Natural killer cell (primary cell): ENCODE data around the gene MIOX. TPM values are rescaled to one million over a fixed set of nuclear protein-coding genes. Genes with fewer than 3 reads are reported as not detected.

Experiments used
- ATAC-seq, 3 donors: fragments of 150-1000 bp in 2 of 3; fragments of 200-7000 bp in 1 of 3; cut with Tn5 transposase; 1 replicate in 1 of 3; 2 replicates in 2 of 3; pipeline ENCODE4 v1.10.0; 2021; ENCODE audit warnings: mild to moderate bottlenecking in 2 of 3, moderate library complexity in 2 of 3
- DNase-seq, 2 donors: peaks; one replicate each; pipeline versions ENCODE4 v3.0.0 to v3.0.0-alpha.2; 2013 to 2021; ENCODE audit warnings: mixed read lengths in 1 of 2
- H3K27ac ChIP-seq: one replicate; pipeline ENCODE4 v1.5.1; 2013; ENCODE audit warnings: mild to moderate bottlenecking, low read length
- H3K27me3 ChIP-seq: one replicate; pipeline ENCODE4 v1.6.1; 2013; ENCODE audit warnings: low read length; ENCODE audit not compliant: control insufficient read depth, insufficient read depth
- H3K36me3 ChIP-seq: one replicate; pipeline ENCODE4 v1.6.1; 2013; ENCODE audit warnings: low read length; ENCODE audit not compliant: control insufficient read depth, insufficient read depth
- H3K4me1 ChIP-seq: one replicate; pipeline ENCODE4 v1.6.1; 2013; ENCODE audit warnings: low read length; ENCODE audit not compliant: control insufficient read depth, insufficient read depth
- H3K4me3 ChIP-seq: one replicate; pipeline ENCODE4 v1.5.1; 2013; ENCODE audit warnings: low read length
- H3K9me3 ChIP-seq: one replicate; pipeline ENCODE4 v1.6.1; 2013; ENCODE audit warnings: low read length; ENCODE audit not compliant: control insufficient read depth, insufficient read depth
- H3K27ac Mint-ChIP-seq, 2 donors: one replicate each; pipeline ENCODE4 v1.8.0; 2022; ENCODE audit warnings: mild to moderate bottlenecking in 2 of 2, mixed read lengths in 2 of 2, moderate library complexity in 1 of 2
- H3K27me3 Mint-ChIP-seq, 2 donors: one replicate each; pipeline ENCODE4 v1.8.0; 2022; ENCODE audit warnings: low read depth in 2 of 2, mixed read lengths in 2 of 2
- H3K36me3 Mint-ChIP-seq: one replicate; pipeline ENCODE4 v1.8.0; 2022; ENCODE audit warnings: mixed read lengths
- H3K4me1 Mint-ChIP-seq, 2 donors: one replicate each; pipeline ENCODE4 v1.8.0; 2022; ENCODE audit warnings: mixed read lengths in 2 of 2
- H3K4me3 Mint-ChIP-seq: one replicate; pipeline ENCODE4 v1.8.0; 2022; ENCODE audit warnings: mild to moderate bottlenecking, moderate library complexity, mixed read lengths
- H3K9me3 Mint-ChIP-seq, 2 donors: one replicate each; pipeline ENCODE4 v1.8.0; 2022; ENCODE audit warnings: mixed read lengths in 2 of 2
- WGBS: methylation state at CpG from one replicate; pipeline ENCODE4 v1.1.7; 2013; ENCODE audit warnings: missing lambda C conversion rate; ENCODE audit not compliant: insufficient coverage; 5-methylcytosine and 5-hydroxymethylcytosine counted together
- intact Hi-C: fragments of 100-400 bp; cut with micrococcal nuclease; formaldehyde crosslinking; loops from one replicate; pipeline ENCODE4 v1.14.2; 2022
- total RNA-seq, 4 donors: library from RNA; stranded (reverse); fragments of 120-200 nt in 1 of 4; gene quantifications; one replicate each; pipeline versions ENCODE4 v1.2.3 to v1.2.4, GENCODE V29; 2013 to 2022
- TF ChIP-seq, protein P1 (sequence below): fragments of 200-600 bp; IDR thresholded peaks from one replicate; pipeline ENCODE4 v1.8.0; 2022; ENCODE audit warnings: antibody characterized with exemption

Gene MIOX
- total RNA-seq, 3 donors from 2014 or later (not counting 1 experiment from before 2014, with no cell fraction given): 0.23 TPM; not detected in 2

DNA sequence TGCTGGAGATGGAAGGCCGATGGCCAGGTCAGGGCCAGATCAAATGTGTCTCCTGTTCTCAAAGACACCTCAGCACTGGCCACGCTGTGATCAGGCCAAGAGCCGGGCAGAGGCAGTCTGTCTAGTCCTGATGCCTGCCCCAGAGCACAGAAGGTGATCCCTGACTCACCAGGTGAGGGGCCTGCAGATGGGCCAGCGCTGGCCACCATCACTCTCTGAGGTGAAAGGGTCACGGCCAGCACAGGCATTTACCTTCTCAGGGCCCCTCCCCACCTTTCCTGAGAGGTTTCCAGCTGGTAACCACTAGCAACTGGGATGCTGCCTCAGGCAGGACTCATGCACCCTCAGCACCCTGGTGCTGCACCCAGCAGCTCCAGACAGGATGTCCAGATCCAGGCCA is 14.7 kb upstream of the MIOX start:
- H3K36me3 Mint-ChIP-seq: no peaks in the 10 kb centered on the region
- TF ChIP-seq, protein P1, sequence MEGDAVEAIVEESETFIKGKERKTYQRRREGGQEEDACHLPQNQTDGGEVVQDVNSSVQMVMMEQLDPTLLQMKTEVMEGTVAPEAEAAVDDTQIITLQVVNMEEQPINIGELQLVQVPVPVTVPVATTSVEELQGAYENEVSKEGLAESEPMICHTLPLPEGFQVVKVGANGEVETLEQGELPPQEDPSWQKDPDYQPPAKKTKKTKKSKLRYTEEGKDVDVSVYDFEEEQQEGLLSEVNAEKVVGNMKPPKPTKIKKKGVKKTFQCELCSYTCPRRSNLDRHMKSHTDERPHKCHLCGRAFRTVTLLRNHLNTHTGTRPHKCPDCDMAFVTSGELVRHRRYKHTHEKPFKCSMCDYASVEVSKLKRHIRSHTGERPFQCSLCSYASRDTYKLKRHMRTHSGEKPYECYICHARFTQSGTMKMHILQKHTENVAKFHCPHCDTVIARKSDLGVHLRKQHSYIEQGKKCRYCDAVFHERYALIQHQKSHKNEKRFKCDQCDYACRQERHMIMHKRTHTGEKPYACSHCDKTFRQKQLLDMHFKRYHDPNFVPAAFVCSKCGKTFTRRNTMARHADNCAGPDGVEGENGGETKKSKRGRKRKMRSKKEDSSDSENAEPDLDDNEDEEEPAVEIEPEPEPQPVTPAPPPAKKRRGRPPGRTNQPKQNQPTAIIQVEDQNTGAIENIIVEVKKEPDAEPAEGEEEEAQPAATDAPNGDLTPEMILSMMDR: no peak
- intact Hi-C loops: loop anchor here (5.0 kb wide), 1 partner anchor 35 kb away; the partner anchor contains the start of genes LMF2 and NCAPH2
- H3K9me3 Mint-ChIP-seq: no peaks in the 10 kb centered on the region
- no peak for DNase-seq
- no peak overlapping the region for H3K27ac Mint-ChIP-seq
- H3K27me3 ChIP-seq: no peaks in the 10 kb centered on the region
- peaks cover 37 to 66% of the 10 kb centered on the region in 2 donors for H3K4me1 Mint-ChIP-seq
- no peaks in the 10 kb centered on the region for H3K27me3 Mint-ChIP-seq
- H3K36me3 ChIP-seq: peaks cover 13% of the 10 kb centered on the region
- peaks cover 72% of the 10 kb centered on the region for H3K4me1 ChIP-seq
- H3K27ac ChIP-seq: peak overlapping the region; percentile 91
- WGBS: 88% methylated on average over 5 of the region's 5 CpGs
- H3K4me3 Mint-ChIP-seq: peak overlapping the region; percentile 53
- H3K4me3 ChIP-seq: no peak overlapping the region
- H3K9me3 ChIP-seq: no peaks in the 10 kb centered on the region
- ATAC-seq: no peak

DNA sequence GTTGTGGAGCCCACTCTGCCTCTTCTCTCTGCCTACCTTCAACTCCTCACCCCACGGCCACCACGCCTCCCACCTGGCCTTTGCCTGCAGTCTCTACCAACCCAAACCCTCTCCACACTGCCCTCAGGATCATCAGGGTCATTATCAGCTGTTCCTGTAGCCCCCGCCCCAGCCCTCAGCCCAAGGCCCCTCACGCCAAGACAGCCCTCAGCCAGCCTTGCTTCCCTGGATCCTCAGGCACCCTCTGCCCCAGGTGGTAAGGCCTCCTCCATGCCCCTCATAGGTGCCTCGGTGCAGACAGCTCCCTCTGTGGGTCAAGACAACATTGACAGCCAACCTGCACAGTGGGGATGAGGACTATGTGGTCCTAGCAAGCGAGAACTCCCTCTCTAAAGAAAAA is 13.6 kb upstream of the MIOX start:
- peaks cover 33 to 67% of the 10 kb centered on the region in 2 donors for H3K4me1 Mint-ChIP-seq
- no peaks in the 10 kb centered on the region for H3K27me3 Mint-ChIP-seq
- ATAC-seq: no peak
- peaks cover 68% of the 10 kb centered on the region for H3K4me1 ChIP-seq
- H3K9me3 ChIP-seq: no peaks in the 10 kb centered on the region
- H3K4me3 Mint-ChIP-seq: peak overlapping the region; percentile 97
- peaks cover 4% of the 10 kb centered on the region for H3K36me3 ChIP-seq
- H3K27me3 ChIP-seq: no peaks in the 10 kb centered on the region
- peak overlapping the region; percentile 54 for H3K27ac ChIP-seq
- intact Hi-C loops: loop anchor here (5.0 kb wide), 1 partner anchor 34 kb away; the partner anchor contains the start of genes LMF2 and NCAPH2
- H3K4me3 ChIP-seq: no peak overlapping the region
- peak overlapping the region; percentile 79 for H3K27ac Mint-ChIP-seq
- WGBS: 69% methylated on average over 6 of the region's 6 CpGs
- H3K36me3 Mint-ChIP-seq: no peaks in the 10 kb centered on the region
- no peaks in the 10 kb centered on the region for H3K9me3 Mint-ChIP-seq
- TF ChIP-seq, protein P1: no peak
- peak in 1 of 2 donors; percentile 76 for DNase-seq

DNA sequence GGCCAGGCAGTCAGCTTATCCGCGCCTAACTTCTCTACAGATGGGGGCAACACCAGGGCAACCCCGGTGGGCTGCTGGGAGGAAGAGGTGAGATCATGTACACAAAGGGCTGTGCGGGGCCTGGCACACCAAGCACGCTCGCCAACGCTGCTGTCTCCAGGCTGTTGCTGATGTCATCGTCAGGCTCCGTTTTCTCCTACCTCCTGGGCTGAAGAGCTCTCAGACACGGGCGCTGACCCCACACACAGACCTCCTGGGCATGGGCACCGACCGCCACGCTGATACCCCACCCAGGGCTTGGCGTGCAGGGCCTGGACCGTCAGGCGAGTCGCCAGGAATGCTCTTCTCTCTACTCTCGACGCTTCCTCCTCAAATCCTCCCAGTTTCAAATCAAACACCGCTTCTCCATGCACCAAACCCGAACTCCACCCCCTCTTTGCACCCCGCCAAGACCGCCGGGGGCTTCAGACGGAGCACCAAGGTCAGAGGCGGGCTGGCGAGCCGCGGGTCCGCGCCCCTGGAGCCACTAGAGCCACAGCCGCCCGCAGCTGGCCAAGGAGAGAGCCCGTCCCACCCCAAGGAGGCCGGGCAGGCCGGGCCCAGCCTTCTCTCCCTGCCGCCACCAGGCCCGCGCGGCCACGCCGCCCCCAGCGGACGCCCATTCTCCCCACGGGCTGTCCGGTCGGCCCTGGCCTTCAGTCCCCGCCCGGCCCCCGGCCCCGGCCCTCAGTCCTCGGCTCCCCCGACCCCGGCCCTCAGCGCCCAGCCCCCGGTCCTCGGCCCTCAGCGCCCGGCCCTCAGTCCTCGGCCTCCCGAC is 12.6 kb upstream of the MIOX start:
- peak overlapping the region; percentile 79 for H3K27ac Mint-ChIP-seq
- 8% methylated on average over 62 of the region's 62 CpGs for WGBS

More for the DNA sequence above, 12.6 kb upstream of the MIOX start:
- H3K9me3 ChIP-seq: no peaks in the 10 kb centered on the region
- Mint-ChIP-seq H3K36me3 (no peaks in the 10 kb centered on the region), H3K4me3 (peak overlapping the region; percentile 97), H3K9me3 (no peaks in the 10 kb centered on the region), H3K27me3 (no peaks in the 10 kb centered on the region), H3K4me1 (peaks cover 28 to 57% of the 10 kb centered on the region in 2 donors)
- H3K4me3 ChIP-seq: peak overlapping the region; percentile 68
- H3K4me1 ChIP-seq: peaks cover 58% of the 10 kb centered on the region
- peak in 1 of 2 donors; percentile 52 for DNase-seq
- TF ChIP-seq, protein P1: no peak
- no peaks in the 10 kb centered on the region for H3K27me3 ChIP-seq
- ATAC-seq: no peak
- peak overlapping the region; percentile 54 for H3K27ac ChIP-seq
- intact Hi-C loops: loop anchor here (5.0 kb wide), 1 partner anchor 33 kb away; the partner anchor contains the start of genes LMF2 and NCAPH2
- H3K36me3 ChIP-seq: peaks cover 4% of the 10 kb centered on the region
